Adrenal gland (tissue), 12 donors: Measurements from ENCODE around the gene CENPT. TPM values are rescaled to one million over a fixed set of nuclear protein-coding genes. Genes with fewer than 3 reads are reported as not detected.

Experiments
- DNase-seq, 7 donors: peaks; one replicate each; pipeline ENCODE4 v3.0.0-alpha.2; 2019 to 2020
- H3K27ac ChIP-seq, 5 donors: fragments of 200-600 bp; sonication (generic) in 4 of 5; 1 replicate in 3 of 5; 2 replicates in 2 of 5; pipeline versions ENCODE4 v1.5.1 to v1.8.0; 2016 to 2020; ENCODE audit warnings: mild to moderate bottlenecking in 1 of 5
- H3K27me3 ChIP-seq: fragments of 200-600 bp; 2 replicates; pipeline ENCODE4 v1.8.0; 2021
- H3K36me3 ChIP-seq, 2 donors: fragments of 200-600 bp; replicated peaks in 1 of 2; 1 replicate in 1 of 2; 2 replicates in 1 of 2; pipeline versions ENCODE4 v1.5.1 to v1.8.0; 2018 to 2022
- H3K4me1 ChIP-seq, 2 donors: fragments of 200-600 bp; replicated peaks in 1 of 2; 1 replicate in 1 of 2; 2 replicates in 1 of 2; pipeline versions ENCODE4 v1.5.1 to v1.8.0; 2018 to 2021
- H3K4me3 ChIP-seq, 4 donors: fragments of 200-600 bp; sonication (generic) in 3 of 4; one replicate each; pipeline ENCODE4 v1.5.1; 2016 to 2018
- H3K9me3 ChIP-seq, 3 donors: fragments of 200-600 bp; sonication (generic) in 1 of 3; replicated peaks in 1 of 3; 1 replicate in 2 of 3; 2 replicates in 1 of 3; pipeline versions ENCODE4 v1.5.1 to v1.8.0; 2016 to 2021
- POLR2A ChIP-seq, 2 donors: fragments of 450-650 bp; IDR thresholded peaks; one replicate each; pipeline ENCODE4 v1.6.1; 2017; ENCODE audit warnings: antibody characterized with exemption in 2 of 2, mild to moderate bottlenecking in 2 of 2, moderate library complexity in 1 of 2
- WGBS, 4 donors: extraction: QIAGEN DNeasy Blood & Tissue Kit in 2 of 4; methylation state at CpG; one replicate each; pipeline versions ENCODE4 v1.1.5 to v1.1.7; 2013 to 2017; 5-methylcytosine and 5-hydroxymethylcytosine counted together
- intact Hi-C, 2 donors: fragments of 100-400 bp; cut with DNase I; formaldehyde crosslinking; loops; one replicate each; pipeline versions ENCODE4 v1.14.1 to v1.15.0; 2022 to 2023
- polyA plus RNA-seq, 3 donors: library from polyadenylated mRNA; stranded (reverse); fragments of 200-250 nt in 2 of 3; fragments of 350-450 nt in 1 of 3; fragmentation: Illumina TruSeq in 1 of 3; extraction: RNeasy Lipid Tissue Mini Kit (QIAGEN cat#74804) in 1 of 3; gene quantifications; one replicate each; pipeline ENCODE4 v1.2.3, GENCODE V29; 2013 to 2014
- total RNA-seq, 9 donors: library from RNA; depleted of rRNA in 4 of 9; stranded (reverse); fragments of >200 nt in 4 of 9; fragments of 120-200 nt in 1 of 9; fragmentation: NEBNext Ultra II Directional in 1 of 9; extraction: Animal tissue kit (Norgen Biotek cat#: 25700) in 1 of 9; gene quantifications; one replicate each; pipeline versions ENCODE4 v1.1.0 to v1.2.4, GENCODE V29; 2013 to 2023
- TF ChIP-seq, protein P1 (sequence below), 6 experiments: fragments of 450-650 bp in 4 of 6; fragments of 200-600 bp in 2 of 6; sonication (generic) in 1 of 6; IDR thresholded peaks; 1 replicate in 5 of 6; 2 replicates in 1 of 6; pipeline versions ENCODE4 v1.5.1 to v1.8.0; 2016 to 2021; ENCODE audit warnings: antibody characterized with exemption in 6 of 6, mild to moderate bottlenecking in 2 of 6, moderate library complexity in 1 of 6
- donor health status: healthy with polysubstance abuse.
- donor health status: Bipolar disorder and iron deficiency.
- donor health status: DM: yes; HTN: yes; CAD: no.
- donor health status: DM: no; HTN: no; CAD: no.
- donor health status: DM: no; HTN: no; CAD: no.
- donor health status: DM: yes; HTN: yes; CAD: no.

CENPT gene
- total and polyA plus RNA-seq, 12 donors = 15.8 to 250 (median 38.8) TPM

DNA sequence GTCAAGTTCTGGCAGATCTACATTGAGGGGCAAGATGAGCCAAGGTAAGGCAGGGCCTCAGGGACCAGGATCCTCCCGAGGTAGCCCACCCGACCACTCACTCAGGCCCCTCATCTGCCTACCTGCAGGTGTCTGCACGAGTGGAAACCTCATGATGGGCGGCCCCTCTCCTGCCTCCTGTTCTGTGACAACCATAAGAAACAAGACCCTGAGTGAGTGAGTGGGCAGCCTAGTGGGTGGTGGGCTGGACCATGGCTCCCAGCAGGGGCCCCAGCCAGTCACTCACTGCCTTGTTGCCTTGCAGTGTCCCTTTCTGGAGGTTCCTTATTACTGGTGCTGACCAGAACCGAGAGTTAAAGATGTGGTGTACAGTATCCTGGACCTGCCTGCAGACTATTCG is 30.7 kb upstream of the CENPT start:
- peaks cover 16 to 32% of the 10 kb centered on the region in 2 donors for H3K4me1 ChIP-seq
- 82 to 90% (median 87%) methylated on average over 3 to 6 of the region's 6 CpGs for WGBS, 4 donors
- H3K4me3 ChIP-seq = no peak overlapping the region
- H3K27me3 ChIP-seq = no peaks in the 10 kb centered on the region
- intact Hi-C loops = no loop called here
- no peak overlapping the region for H3K27ac ChIP-seq
- DNase-seq = no peak
- H3K9me3 ChIP-seq = no peaks in the 10 kb centered on the region
- H3K36me3 ChIP-seq = peaks cover 0 to 70% of the 10 kb centered on the region in 2 donors
- TF ChIP-seq POLR2A (IDR thresholded peaks at IDR 0.05) = no peak
- TF ChIP-seq, protein P1, sequence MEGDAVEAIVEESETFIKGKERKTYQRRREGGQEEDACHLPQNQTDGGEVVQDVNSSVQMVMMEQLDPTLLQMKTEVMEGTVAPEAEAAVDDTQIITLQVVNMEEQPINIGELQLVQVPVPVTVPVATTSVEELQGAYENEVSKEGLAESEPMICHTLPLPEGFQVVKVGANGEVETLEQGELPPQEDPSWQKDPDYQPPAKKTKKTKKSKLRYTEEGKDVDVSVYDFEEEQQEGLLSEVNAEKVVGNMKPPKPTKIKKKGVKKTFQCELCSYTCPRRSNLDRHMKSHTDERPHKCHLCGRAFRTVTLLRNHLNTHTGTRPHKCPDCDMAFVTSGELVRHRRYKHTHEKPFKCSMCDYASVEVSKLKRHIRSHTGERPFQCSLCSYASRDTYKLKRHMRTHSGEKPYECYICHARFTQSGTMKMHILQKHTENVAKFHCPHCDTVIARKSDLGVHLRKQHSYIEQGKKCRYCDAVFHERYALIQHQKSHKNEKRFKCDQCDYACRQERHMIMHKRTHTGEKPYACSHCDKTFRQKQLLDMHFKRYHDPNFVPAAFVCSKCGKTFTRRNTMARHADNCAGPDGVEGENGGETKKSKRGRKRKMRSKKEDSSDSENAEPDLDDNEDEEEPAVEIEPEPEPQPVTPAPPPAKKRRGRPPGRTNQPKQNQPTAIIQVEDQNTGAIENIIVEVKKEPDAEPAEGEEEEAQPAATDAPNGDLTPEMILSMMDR (IDR thresholded peaks at IDR 0.05) = no peak

DNA sequence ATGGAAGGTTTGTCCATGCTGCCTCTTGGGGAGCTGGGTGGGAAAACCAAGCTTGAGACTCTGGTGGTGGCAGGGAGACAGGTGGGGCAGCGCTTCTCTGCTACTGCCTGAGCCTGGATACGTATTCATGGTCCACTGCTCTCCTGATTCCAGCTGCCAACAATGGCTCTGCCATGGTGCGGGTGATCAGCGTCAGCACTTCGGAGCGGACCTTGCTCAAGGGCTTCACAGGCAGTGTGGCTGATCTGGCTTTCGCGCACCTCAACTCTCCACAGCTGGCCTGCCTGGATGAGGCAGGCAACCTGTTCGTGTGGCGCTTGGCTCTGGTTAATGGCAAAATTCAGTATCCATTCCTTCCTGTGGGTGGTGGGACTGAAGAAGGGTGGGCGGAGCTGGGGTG is 29.6 kb upstream of the CENPT start:
- no peak for TF ChIP-seq POLR2A (IDR thresholded peaks at IDR 0.05)
- TF ChIP-seq, protein P1 (IDR thresholded peaks at IDR 0.05) = no peak
- intact Hi-C loops = no loop called here
- 91 to 97% (median 94%) methylated on average over 7 to 11 of the region's 11 CpGs for WGBS, 4 donors
- no peak for DNase-seq
- peaks cover 14 to 29% of the 10 kb centered on the region in 2 donors for H3K4me1 ChIP-seq
- H3K27me3 ChIP-seq = no peaks in the 10 kb centered on the region
- no peak overlapping the region for H3K27ac ChIP-seq
- H3K4me3 ChIP-seq = no peak overlapping the region
- no peaks in the 10 kb centered on the region for H3K9me3 ChIP-seq
- peaks cover 0 to 59% of the 10 kb centered on the region in 2 donors for H3K36me3 ChIP-seq

- no peaks in the 10 kb centered on the region for H3K27me3 ChIP-seq
- peaks cover 0 to 48% of the 10 kb centered on the region in 2 donors for H3K36me3 ChIP-seq
- TF ChIP-seq, protein P1 (IDR thresholded peaks at IDR 0.05) = no peak
- TF ChIP-seq POLR2A (IDR thresholded peaks at IDR 0.05) = no peak
- WGBS, 4 donors = 56 to 87% (median 79%) methylated on average over 3 of the region's 3 CpGs
- DNase-seq = no peak
- peaks cover 10 to 18% of the 10 kb centered on the region in 2 donors for H3K4me1 ChIP-seq
- H3K4me3 ChIP-seq = peak overlapping the region in 1 of 4 donors; percentile 97
- H3K27ac ChIP-seq = no peak overlapping the region
- H3K9me3 ChIP-seq = no peaks in the 10 kb centered on the region
- intact Hi-C loops = no loop called here
These were observed 26.9 kb upstream of the CENPT start for GRCh38 chr16:67874372-67874771.

- intact Hi-C loops = no loop called here
- Histone ChIP-seq H3K4me3 (peak overlapping the region; percentile 25 to 97 (median 65)), H3K36me3 (peaks cover 0 to 46% of the 10 kb centered on the region in 2 donors), H3K27ac (peak overlapping the region in 4 of 5 donors; percentile 58 to 83 (median 71)), H3K4me1 (peaks cover 10 to 18% of the 10 kb centered on the region in 2 donors), H3K27me3 (no peaks in the 10 kb centered on the region), H3K9me3 (no peaks in the 10 kb centered on the region)
- no peak for TF ChIP-seq POLR2A (IDR thresholded peaks at IDR 0.05)
- TF ChIP-seq, protein P1 (IDR thresholded peaks at IDR 0.05) = no peak
- DNase-seq = peak in 1 of 7 donors; percentile 18
- WGBS, 4 donors = 14 to 20% (median 15%) methylated on average over 14 to 23 of the region's 23 CpGs
These were observed 26.2 kb upstream of the CENPT start for GRCh38 chr16:67873435-67874370.
